ENCODE data around the gene CPD. TPM values are rescaled to one million over a fixed set of nuclear protein-coding genes. Genes with fewer than 3 reads are reported as not detected.
A peak's percentile ranks its signal among the peaks of the same experiment; 100 is the strongest.
"Not testable (repeated sequence)": the region's sequence is repeated elsewhere in the genome, so short reads cannot be mapped to it uniquely, and the experiment has no call there.

CPD gene
- total RNA-seq, 1 donor from 2014 or later, result 164 TPM

- DNase-seq (ENCODE audit: low read depth in 2 of 2), result peak in 1 of 2 donors; percentile 35
Measured at GRCh38 chr17:30426292-30426691, 47.6 kb downstream of the CPD start.

GRCh38 chr17:30427611-30428010 is 48.9 kb downstream of the CPD start:
- no peak for DNase-seq (ENCODE audit: low read depth in 2 of 2)

GRCh38 chr17:30429155-30429554 is 50.4 kb downstream of the CPD start:
- no peak for DNase-seq (ENCODE audit: low read depth in 2 of 2)

GRCh38 chr17:30433514-30433913 is 54.8 kb downstream of the CPD start:
- peak; percentile 88 to 97 for DNase-seq (ENCODE audit: low read depth in 2 of 2)

GRCh38 chr17:30436729-30437128 is 58.0 kb downstream of the CPD start:
- no peak for DNase-seq (ENCODE audit: low read depth in 2 of 2)

- no peak for DNase-seq (ENCODE audit: low read depth in 2 of 2)
Measured at GRCh38 chr17:30443721-30444120, 65.0 kb downstream of the CPD start.

GRCh38 chr17:30446640-30447039 is 67.9 kb downstream of the CPD start:
- DNase-seq (ENCODE audit: low read depth in 2 of 2), result not testable (repeated sequence)

- peak in 1 of 2 donors; percentile 47 for DNase-seq (ENCODE audit: low read depth in 2 of 2)
Measured at GRCh38 chr17:30449480-30449879, 70.8 kb downstream of the CPD start.

GRCh38 chr17:30450125-30451027 is 71.6 kb downstream of the CPD start:
- peak; percentile 6 to 28 for DNase-seq (ENCODE audit: low read depth in 2 of 2)

GRCh38 chr17:30454635-30455034 is 75.9 kb downstream of the CPD start:
- no peak for DNase-seq (ENCODE audit: low read depth in 2 of 2)

GRCh38 chr17:30458371-30458770 is 79.6 kb downstream of the CPD start:
- DNase-seq (ENCODE audit: low read depth in 2 of 2), result no peak

GRCh38 chr17:30458797-30459413 is 80.2 kb downstream of the CPD start:
- DNase-seq (ENCODE audit: low read depth in 2 of 2), result not testable (repeated sequence)

GRCh38 chr17:30468465-30468864 is 89.7 kb downstream of the CPD start:
- no peak for DNase-seq (ENCODE audit: low read depth in 2 of 2)

GRCh38 chr17:30472238-30472890 is 93.6 kb downstream of the CPD start:
- no peak for DNase-seq (ENCODE audit: low read depth in 2 of 2)

- DNase-seq (ENCODE audit: low read depth in 2 of 2), result no peak
Measured at GRCh38 chr17:30475206-30475605, 96.5 kb downstream of the CPD start.

GRCh38 chr17:30476726-30477082 is 98.0 kb downstream of the CPD start:
- peak in 1 of 2 donors; percentile 12 for DNase-seq (ENCODE audit: low read depth in 2 of 2)

GRCh38 chr17:30477083-30477773 is 98.5 kb downstream of the CPD start, which contains the start of gene GOSR1:
Gene GOSR1 (plus strand): TSS chr17:30477408. CDS start chr17:30477434, 26 bp downstream.
- peak; percentile 97 to 98 for DNase-seq (ENCODE audit: low read depth in 2 of 2)

GRCh38 chr17:30477774-30478115 is 99.0 kb downstream of the CPD start:
- peak in 1 of 2 donors; percentile 63 for DNase-seq (ENCODE audit: low read depth in 2 of 2)

- DNase-seq (ENCODE audit: low read depth in 2 of 2), result no peak
Measured at GRCh38 chr17:30482555-30482954, 103.8 kb downstream of the CPD start.

GRCh38 chr17:30483159-30483558 is 104.4 kb downstream of the CPD start:
- DNase-seq (ENCODE audit: low read depth in 2 of 2), result no peak

- DNase-seq (ENCODE audit: low read depth in 2 of 2), result peak in 1 of 2 donors; percentile 46
Measured at GRCh38 chr17:30493780-30494179, 115.1 kb downstream of the CPD start.

GRCh38 chr17:30495586-30495985 is 116.9 kb downstream of the CPD start:
- DNase-seq (ENCODE audit: low read depth in 2 of 2), result peak; percentile 28 to 60

Measured in lung microvascular endothelial cell (primary cell).